H1 (cell line): ENCODE results near the gene IFT20. TPM values are rescaled to one million over a fixed set of nuclear protein-coding genes. Genes with fewer than 3 reads are reported as not detected.

Experiments used
- CBX8 ChIP-seq: fragments of 300-800, 300-1000 bp; sonication (generic); IDR thresholded peaks from 2 replicates; pipeline ENCODE4 v1.7.1; 2016; ENCODE audit warnings: low read depth, low read length, borderline replicate concordance
- E2F6 ChIP-seq: IDR thresholded peaks from 2 replicates; pipeline ENCODE4 v1.6.1; 2012; ENCODE audit warnings: inconsistent platforms
- EP300 ChIP-seq, 2 experiments: IDR thresholded peaks; 1 replicate in 1 of 2; 2 replicates in 1 of 2; pipeline ENCODE4 v1.6.1; 2011 to 2012; ENCODE audit warnings: low read depth in 2 of 2, low read length in 2 of 2, mild to moderate bottlenecking in 2 of 2, borderline replicate concordance in 1 of 2, inconsistent platforms in 1 of 2, moderate library complexity in 1 of 2
- HDAC6 ChIP-seq: IDR thresholded peaks from one replicate; pipeline ENCODE4 v1.7.1; 2012; ENCODE audit warnings: low read depth, mild to moderate bottlenecking, inconsistent platforms, low read length, moderate library complexity
- RNF2 ChIP-seq: fragments of 200-900, 300-1000 bp; sonication (generic); IDR thresholded peaks from 2 replicates; pipeline ENCODE4 v1.7.1; 2016; ENCODE audit warnings: borderline replicate concordance, low read depth, mild to moderate bottlenecking, antibody characterized with exemption, low read length; ENCODE audit not compliant: poor library complexity, severe bottlenecking; ENCODE audit errors: missing control alignments
- SUZ12 ChIP-seq: fragments of 200-600 bp; sonication (generic); IDR thresholded peaks from 2 replicates; pipeline ENCODE4 v1.6.1; 2012; ENCODE audit warnings: mild to moderate bottlenecking, inconsistent platforms, low read length, moderate library complexity, mixed read lengths
- TEAD4 ChIP-seq: IDR thresholded peaks from 2 replicates; pipeline ENCODE4 v1.6.1; 2012; ENCODE audit warnings: low read depth, low read length, inconsistent platforms, mixed read lengths
- polyA plus RNA-seq, 7 experiments: library from polyadenylated mRNA; depleted of rRNA in 3 of 7; stranded (reverse) in 5 of 7; unstranded in 2 of 7; fragments of >200 nt in 5 of 7; fragments of 200-250 nt in 2 of 7; gene quantifications; 1 replicate in 5 of 7; 2 replicates in 1 of 7; 4 replicates in 1 of 7; pipeline versions ENCODE4 v1.2.1 to v1.2.3, GENCODE V29; 2011 to 2013; ENCODE audit warnings: missing spikeins in 2 of 7, mixed read lengths in 2 of 7
- total RNA-seq: library from RNA; stranded (reverse); fragmentation: NEBNext Ultra II Directional; extraction: Animal tissue kit (Norgen Biotek cat#: 25700); gene quantifications from 2 replicates; pipeline ENCODE4 v1.2.1, GENCODE V29; 2021

The IFT20 gene
- total and polyA plus RNA-seq, 2 of the 8 experiments (the other 6 are each of a cell fraction or from before 2014, with no cell fraction given), result 9.0 to 21.0 TPM

- TF ChIP-seq SUZ12 (no peak), TEAD4 (no peak), HDAC6 (no peak), E2F6 (no peak), RNF2 (no peak), CBX8 (no peak), EP300 (IDR thresholded peaks at IDR 0.05; ENCODE audit: borderline replicate concordance in 1 of 2, low read depth in 2 of 2, low read length in 2 of 2) (no peak)
These were observed 43.4 kb downstream of the IFT20 start (continued) for GRCh38 chr17:28291780-28292330.
